HT-29 (cell line): ENCODE results near the gene TRIM29. TPM values are rescaled to one million over a fixed set of nuclear protein-coding genes. Genes with fewer than 3 reads are reported as not detected.
"Not testable (repeated sequence)": the region's sequence is repeated elsewhere in the genome, so short reads cannot be mapped to it uniquely, and the experiment has no call there.

Experiments used
- DNase-seq: peaks from one replicate; pipeline ENCODE4 v3.0.0-alpha.2; 2015; ENCODE audit warnings: low spot score
- total RNA-seq: library from RNA; depleted of rRNA; stranded (reverse); fragments of >200 nt; shearing (Covaris generic); gene quantifications from 2 replicates; pipeline ENCODE4 v1.2.3, GENCODE V29; 2014

The TRIM29 gene
- total RNA-seq, 1 experiment from 2014 or later: 226 TPM

DNA sequence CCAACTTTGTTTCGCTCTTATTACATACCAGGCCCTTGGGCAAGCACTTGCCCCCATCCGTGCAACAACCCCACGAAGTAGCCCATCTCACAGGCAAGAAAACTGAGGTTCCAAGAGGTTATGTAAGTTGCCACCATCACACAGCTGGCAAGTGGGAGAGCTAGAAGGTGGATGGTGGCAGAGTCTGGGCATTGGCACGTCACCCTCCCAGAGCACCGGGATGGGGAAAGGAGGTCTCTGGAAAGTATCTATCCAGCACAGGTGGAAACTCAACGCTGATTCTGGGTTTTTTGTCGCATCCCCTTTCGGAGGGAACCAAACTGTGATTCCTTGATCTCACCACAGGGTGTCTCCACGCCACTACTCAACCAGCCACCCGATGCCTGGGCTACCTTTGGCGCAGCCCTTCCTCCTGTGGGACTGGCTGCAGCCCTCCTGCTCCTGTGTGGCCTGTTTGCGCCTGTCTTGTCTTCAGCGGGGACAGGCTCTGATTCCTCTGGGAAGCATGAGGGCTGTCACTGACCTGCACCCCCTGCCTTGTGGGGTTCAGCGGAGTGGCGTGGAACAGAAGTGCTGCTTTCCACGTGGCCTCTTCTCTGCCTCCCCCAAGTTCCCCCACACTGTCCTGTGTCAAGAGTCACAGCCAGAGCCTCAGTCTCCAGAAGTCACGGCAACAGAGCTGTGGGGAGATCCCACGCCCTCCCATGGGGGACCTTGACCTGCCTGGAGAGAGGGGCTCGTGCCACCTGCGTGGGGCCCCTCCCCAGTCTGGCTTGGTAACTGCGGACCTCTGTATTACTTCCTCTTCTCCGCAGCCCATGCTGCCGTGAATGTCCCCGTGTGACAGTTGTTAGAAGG lies 34.4 kb upstream of the TRIM29 start:
- peak; percentile 87 for DNase-seq

DNA sequence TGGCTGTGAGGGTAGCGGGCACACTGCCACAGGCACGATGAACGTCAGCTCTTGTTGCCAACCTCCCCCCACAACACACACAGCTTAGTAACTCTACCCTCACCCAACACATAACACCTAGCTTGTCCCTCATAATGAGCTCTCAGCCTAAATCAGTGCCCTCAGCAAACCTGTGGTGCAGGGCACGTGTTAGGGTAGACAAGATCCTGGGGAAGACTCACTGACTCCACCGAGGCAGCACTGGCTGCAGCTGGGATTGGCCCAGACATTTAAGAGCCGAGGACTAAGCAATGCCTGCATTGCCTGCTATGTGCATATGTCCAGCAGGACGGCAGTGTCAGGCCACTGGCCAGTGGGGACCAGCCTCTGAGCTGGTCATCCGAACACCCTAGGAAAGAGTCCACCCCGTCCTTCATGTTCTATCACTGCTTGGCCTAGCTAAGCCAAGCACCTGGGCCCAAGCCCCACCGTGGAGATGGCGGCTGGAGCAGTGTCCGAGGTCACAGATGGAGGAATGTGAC lies 32.9 kb upstream of the TRIM29 start:
- DNase-seq: no peak

DNA sequence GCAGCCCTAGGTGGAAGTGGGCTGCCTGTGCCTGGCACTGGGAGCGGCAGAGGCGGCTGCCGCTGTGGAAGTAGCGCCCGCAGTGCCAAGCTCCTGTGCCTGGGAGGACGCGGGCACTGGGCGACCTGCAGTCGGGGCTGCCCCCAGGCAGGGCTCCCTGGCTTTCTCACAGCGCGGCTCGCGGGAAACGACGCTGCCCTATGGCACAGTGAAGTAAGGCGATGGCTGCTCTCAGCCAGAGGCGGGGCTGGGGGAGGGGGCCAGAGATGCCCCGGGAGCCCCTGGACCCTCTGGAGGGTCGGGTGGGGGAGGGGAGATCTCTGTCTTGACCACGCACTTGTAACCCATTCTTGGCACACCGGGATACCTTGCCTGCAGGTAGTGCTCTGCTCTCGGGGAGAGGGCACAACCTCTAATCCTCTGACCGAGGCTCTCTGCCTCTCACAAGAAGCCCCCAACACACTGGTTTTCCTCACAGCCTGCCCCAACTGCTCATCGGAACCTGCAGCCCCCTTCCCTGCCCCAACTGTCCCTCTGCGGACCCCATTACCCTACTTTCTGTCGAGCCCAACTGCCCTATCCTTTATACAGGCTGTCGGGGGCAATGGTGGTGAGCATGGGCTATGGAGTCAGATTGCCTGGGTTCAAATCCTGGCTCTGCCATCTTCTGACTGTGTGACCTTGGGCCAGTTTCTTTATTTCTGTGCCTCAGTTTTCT lies 32.2 kb upstream of the TRIM29 start:
- DNase-seq: no peak

DNA sequence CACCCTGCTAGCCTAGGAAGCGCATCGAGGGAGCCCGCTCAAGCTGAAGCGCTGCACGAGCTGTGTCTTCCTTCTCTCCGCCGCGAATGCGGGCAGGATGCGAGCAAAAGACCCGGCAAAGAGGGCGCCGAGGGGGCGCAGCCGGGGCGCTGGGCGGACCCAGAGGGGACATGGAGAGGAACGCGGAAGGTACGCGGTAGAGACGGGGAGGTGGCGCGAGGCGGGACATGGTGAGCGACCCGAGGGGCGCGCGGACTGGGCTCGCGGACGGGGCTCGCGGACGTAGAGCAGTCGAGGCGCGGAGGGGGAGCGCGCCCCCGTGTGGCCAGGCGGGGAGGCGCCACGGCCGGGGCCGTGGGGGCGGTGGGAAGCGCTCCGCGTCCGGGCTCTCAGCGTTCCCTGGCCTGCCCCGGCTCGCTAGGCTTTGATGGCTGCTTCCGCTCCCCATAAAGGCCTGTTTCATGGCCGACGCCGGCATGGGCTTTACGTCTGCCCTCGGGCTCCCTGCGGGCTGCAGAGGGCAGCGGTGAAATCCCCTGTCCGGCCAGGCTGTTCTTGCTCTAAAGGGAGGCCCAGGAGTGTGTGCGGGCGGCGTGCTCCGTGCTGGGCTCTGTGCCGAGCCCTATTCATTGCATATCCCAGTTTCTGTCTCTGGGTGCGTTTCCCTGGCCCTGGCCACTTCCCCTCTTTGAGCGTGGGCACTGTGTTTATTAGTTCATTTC lies 31.2 kb upstream of the TRIM29 start:
- peak; percentile 89 for DNase-seq

DNA sequence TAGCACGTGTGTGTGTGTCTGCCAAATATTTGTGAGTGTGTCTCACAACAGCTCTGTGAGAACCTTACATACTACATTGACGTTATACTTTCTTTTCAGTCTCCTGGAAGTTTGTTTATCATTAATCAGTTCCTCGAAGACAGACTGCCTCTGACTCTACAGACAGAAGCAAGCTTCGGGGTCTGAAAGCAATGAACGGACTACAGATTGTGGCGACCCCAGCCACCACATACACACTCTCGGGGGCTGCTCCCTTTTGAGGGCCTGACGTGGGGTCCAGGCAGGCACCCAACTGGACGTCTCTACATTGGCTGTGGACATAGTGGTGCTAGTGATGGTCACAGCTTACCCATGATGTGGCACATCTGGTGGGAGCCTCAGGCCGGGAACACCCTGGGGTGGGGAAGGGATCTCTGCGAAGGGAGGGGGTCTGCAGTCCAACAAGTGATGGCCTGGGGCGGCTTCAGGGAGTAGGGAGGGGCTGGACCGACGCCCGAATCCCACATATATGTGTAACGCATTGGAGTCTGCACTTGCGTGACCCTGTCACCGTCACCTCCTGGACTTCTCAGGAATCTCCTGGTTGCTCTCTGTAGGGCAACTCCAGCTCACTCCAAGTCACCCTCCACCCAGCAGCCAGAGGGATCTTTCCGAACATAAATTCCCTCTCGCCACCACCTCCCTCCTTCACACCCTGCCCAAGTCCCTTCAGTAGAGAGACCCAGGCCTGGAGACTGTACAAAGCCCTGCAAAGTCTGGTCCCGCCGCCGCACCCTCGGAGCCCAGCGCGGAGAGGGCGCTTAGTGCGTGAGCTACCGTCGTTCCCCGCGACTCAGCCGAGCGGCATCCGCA lies 30.4 kb upstream of the TRIM29 start:
- no peak for DNase-seq

DNA sequence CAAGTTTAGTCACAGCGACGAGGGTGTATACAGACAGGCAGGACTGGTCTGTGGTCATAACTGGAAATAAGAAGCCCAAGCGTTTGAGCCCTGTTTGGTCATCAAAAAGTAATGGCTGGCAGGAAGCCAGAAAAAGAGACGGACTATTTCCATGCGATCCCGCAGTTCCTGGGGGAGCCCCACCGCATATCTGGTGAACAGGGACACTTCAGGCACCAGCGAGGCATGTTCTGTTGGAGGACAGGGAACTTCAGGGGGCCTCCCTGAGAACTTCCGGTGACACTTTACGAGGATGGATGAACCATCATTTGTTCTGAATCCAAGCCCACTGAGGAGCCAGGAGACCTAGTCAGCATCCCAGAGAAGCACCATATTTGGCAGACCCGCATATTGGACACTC lies 29.7 kb upstream of the TRIM29 start:
- DNase-seq: no peak

DNA sequence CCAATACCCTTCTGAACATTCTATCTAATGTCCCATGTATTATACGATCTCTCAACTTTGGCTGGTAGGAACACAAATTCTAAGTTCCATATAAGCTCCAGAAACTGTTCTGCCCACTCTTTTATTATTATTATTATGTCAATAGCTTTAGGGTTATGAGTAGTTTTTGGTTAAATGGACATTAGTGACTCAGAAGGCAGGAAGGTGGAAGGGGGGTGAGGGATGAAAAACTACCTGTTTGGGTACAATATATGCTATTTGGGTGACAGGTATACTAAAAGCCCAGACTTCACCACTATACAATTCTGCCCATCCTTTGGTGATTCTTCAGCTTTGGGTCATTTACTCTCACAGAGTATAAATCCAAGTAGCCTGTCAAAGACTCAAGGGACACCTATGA lies 22.5 kb upstream of the TRIM29 start:
- DNase-seq: no peak

DNA sequence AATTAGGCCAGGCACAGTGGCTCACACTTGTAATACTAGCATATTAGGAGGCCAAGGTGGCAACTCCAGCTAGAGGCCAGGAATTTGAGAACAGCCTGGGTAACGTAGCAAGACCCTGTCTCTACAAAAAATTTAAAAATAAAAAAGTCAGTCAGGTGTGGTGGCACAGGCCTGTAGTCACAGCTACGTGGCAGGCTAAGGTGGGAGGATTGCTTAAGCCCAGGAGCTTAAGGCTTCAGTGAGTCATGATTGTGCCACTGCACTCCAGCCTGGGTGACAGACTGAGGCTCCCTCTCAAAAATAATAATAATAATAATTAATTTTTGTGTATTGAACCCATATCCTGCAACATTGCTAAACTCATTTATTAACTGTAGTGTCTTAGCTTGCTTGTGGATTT lies 15.3 kb upstream of the TRIM29 start:
- no peak for DNase-seq

DNA sequence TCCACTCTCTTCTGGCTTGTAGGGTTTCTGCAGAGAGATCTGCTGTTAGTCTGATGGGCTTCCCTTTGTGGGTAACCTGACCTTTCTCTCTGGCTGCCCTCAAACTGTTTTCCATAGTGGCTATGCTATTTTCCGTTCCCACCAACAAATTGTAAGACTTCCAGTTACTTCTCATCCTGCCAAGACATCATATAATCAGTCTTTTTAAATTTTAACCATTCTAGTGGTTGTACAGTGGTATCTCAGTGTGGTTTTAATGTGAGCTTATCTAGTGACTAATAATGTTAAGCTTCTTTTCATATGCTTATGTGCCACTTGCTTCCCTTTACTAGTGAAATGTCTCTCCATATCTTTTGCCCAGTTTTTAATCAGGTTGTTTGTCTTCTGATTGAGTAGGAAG lies 13.6 kb upstream of the TRIM29 start:
- DNase-seq: no peak

DNA sequence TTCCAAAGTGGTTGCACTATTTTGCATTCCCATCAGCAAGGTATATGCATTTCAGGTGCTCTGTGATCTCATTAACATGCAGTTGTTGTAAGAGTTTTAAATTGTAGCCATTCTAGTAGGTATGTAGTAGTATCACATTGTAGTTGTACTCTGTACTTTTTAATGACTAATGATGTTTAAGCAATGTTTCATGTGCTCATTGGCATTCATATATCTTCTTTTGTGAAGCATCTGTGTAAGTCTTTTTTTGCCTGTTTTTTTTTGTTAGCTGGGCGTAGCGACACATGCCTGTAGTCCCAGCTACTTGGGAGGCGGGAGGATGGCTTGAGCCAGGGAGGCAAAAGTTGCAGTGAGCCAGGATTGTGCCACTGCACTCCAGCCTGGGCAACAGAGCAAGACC lies 11.3 kb upstream of the TRIM29 start:
- no peak for DNase-seq

DNA sequence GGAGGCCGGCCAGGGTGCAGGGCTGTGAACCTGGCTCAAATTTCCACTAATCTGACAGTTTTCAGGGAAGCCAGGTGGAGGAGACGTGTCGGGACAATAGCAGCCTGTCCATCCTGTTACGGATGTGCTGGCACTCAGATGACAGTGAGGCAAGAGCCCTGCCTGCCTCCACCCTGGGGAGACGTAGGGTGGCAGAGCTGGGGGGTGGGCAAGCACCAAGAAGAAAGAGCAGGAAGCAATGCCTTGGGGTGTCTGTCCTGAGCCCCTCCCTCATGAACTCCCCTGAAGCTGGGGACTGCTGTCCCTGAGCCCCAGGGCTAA lies 10.0 kb upstream of the TRIM29 start:
- DNase-seq: no peak

DNA sequence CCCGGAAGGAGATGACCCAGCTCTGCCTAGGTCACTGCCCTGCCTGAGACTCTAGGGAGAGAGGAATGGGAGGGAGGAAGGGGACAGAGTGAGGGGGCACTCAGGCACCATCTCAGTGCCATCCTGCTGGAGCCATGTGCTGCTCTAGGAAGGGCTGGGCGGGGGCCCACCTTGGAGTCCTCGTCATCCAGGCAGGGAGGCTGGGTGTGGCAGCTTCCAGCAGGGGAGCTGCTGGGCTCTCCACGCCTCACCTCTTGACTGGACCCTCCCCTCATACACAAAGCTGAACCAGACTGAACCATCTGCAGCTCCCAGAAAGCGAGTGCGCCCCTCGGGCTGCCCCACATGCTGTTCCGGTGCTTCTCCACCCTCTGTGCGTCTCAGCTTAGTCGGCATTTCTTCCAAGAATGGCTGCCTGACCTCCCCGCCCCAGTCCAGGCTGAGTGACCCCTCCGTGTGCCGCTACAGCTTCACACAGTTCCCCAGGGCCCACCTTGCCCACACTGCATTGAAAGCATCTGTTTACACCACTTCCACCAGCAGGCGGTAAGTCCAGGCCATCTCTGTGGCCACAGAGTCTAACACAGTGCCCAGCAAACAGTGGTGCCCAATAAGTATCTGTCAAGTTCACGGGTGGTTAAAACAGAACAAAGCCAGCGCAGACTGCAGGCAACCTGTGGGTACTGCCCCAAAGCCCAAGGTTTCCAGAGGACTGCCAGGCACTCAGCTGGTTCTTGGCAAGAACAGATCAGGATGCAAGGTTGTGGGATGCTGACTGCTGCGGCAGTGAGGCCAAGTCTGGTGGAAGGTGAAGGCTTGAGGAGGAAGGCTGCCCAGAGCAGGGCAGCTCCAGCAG lies 9.4 kb upstream of the TRIM29 start:
- DNase-seq: no peak

DNA sequence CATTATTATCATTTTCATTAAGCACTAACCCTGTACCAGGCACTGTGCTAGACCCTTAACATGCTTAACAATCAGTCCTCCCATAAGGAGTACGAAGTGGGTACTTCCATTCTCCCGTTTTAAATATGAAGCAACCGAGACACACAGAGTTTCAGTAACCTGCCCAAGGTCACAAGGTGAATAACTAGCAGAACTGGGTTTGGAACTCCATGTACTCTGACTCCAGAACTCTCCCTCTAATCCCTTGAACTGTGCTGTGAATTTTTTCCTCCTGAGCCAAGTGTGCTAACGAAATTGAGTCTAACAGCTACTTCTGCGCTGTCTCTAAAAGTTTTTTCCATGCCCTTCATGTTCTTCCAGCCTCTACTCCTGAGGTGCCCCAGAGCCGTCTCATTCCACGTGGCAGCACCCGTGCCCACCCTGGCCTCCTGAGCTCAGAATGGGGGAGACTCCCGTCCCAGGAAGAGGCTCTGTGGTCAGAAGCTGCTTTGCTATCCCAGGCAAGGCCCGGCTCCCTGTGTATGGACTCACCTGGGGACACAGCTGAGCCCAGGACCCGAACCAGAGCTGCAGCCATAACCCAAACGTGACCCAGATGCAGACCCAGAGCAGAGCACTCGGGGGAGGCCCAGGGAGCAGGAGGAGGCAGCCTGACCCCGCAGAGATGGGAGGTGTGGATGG lies 8.6 kb upstream of the TRIM29 start:
- no peak for DNase-seq

DNA sequence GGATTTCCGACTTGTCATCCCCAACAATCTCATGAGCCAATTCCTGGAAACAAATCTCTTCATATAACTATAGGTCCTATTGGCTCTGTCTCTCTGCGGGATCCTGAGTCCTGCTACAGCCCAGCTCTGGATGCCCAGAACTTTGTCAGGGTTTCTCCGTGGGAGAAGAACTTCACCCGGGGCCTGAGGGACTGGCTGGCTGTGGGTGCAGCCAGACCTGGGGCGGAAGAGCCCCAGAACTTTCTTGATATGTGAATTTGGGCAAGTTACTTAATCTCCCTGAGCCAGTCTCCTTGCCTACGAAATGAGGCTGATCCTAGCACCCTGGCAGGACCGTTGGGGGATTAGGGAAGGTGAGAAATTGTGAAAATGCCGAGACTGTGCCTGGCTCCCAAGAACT lies 6.6 kb upstream of the TRIM29 start:
- DNase-seq: no peak

DNA sequence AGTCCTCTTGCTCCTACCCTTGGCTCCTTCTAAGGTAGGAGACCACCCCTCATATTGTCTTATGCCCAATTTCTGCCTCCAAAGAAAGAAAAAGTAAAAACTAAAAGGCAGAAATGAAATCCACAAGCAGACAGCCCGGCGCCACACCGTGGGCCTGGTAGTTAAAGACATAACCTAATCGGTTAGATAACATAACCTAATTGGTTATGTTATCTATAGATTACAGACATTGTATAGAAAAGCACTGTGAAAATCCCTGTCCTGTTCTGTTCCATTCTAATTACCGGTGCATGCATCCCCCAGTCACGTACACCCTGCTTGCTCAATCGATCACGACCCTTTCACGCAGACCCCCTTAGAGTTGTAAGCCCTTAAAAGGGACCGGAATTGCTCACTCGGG lies 5.6 kb upstream of the TRIM29 start:
- not testable (repeated sequence) for DNase-seq

DNA sequence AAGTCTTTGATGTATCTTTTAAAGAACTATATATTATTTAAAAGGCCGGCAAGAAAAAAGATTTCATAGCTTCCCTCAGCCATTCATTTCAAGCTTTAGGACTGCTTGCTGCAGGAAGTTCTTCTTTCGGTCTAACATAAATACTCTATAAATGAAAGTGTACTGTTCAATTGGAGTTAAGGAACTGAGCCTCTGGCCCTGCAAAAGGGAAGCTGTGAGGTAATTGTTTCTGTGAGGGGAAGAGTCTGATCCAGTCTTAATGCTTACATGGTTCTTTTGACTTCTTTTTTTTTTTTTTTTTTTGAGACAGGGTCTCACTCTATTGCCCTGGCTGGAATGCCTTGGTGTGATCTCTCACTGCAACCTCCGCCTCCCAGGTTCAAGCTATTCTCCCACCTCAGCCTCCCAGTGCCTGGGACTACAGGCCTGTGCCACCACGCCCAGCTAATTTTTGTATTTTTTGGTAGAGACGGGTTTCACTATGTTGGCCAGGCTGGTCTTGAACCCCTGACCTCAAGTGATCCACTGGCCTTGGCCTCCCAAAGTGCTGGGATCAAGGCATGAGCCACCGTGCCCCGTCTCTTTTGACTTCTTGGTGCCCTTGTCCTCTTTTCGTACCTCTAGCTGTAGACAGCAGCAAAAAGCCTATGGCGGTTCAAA lies 4.7 kb upstream of the TRIM29 start:
- DNase-seq: no peak

DNA sequence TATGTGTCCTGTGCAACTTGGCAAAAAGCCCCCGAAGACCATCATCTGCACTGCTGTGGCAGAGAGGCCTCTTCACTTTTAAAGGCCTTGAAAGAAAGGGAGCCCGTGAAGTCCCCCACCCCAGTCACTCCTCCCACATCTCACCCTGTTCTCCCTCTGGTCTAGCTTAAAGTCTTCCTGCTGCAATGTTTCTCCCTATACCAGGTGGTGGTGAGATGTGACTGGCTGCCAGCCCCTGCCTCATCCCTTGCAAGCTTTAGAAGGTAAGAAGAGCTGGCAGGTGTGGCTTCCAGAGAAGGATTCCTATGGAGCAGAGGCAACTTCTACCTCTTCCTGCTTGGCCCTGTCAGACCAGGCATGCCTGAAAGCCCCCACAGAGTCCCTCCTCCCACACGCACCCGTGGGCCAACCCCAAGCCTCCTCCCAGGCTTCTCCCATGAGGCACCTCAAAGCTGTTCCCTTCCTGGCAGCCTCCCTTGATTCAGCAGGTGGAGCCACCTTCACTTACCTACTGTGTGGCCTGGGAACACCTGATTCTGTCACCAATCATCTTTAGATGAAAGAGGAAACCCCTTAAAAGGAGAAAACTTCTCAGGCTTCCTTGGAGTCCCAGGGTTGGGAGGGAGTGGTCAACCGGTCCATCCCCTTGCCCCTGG lies 4.0 kb upstream of the TRIM29 start:
- peak; percentile 43 for DNase-seq

DNA sequence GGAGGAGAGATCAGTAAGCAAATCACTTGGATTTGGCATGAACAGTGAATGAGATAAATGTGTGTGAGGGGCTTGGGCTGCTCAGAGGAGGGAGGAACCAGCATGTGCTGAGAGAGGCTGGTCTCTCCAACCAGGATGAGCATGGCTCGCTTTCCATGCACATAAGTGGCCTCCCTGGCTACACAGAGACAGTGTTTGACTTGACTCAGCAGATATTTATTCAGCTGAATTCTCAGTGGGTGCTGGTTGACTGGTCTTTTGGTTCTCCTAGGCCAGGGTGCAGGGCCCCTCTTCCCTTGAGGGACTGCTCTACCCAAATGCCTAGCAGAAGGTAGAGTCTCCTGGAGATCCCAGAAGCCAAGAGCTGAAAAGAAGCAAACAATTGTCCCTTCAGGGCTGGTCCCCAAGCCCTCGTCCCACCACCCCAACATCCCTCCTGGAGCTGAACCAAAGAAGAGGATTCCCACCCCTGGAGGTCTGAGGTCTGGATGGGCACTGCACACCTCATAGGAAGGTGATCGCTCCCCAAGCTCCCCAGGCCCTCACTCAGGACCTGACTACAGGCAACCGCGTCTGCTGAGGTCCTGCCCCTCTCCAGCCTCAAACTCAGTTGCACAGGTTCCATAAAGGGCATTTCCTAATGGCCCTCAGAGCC lies 3.3 kb upstream of the TRIM29 start:
- DNase-seq: no peak
